Thyroid gland (tissue), 4 donors: Measurements from ENCODE around the gene CHSY1.

Source experiments
- CTCF ChIP-seq, 6 experiments: fragments of 200-600 bp in 3 of 6; fragments of 450-650 bp in 3 of 6; sonication (generic) in 3 of 6; IDR thresholded peaks; one replicate each; pipeline ENCODE4 v1.5.1; 2016 to 2019; ENCODE audit warnings: antibody characterized with exemption in 6 of 6, mild to moderate bottlenecking in 2 of 6, inconsistent platforms in 1 of 6, moderate library complexity in 1 of 6
- POLR2A ChIP-seq, 2 donors: fragments of 450-650 bp; IDR thresholded peaks; one replicate each; pipeline ENCODE4 v1.6.1; 2017; ENCODE audit warnings: antibody characterized with exemption in 2 of 2, mild to moderate bottlenecking in 2 of 2, moderate library complexity in 1 of 2

DNA sequence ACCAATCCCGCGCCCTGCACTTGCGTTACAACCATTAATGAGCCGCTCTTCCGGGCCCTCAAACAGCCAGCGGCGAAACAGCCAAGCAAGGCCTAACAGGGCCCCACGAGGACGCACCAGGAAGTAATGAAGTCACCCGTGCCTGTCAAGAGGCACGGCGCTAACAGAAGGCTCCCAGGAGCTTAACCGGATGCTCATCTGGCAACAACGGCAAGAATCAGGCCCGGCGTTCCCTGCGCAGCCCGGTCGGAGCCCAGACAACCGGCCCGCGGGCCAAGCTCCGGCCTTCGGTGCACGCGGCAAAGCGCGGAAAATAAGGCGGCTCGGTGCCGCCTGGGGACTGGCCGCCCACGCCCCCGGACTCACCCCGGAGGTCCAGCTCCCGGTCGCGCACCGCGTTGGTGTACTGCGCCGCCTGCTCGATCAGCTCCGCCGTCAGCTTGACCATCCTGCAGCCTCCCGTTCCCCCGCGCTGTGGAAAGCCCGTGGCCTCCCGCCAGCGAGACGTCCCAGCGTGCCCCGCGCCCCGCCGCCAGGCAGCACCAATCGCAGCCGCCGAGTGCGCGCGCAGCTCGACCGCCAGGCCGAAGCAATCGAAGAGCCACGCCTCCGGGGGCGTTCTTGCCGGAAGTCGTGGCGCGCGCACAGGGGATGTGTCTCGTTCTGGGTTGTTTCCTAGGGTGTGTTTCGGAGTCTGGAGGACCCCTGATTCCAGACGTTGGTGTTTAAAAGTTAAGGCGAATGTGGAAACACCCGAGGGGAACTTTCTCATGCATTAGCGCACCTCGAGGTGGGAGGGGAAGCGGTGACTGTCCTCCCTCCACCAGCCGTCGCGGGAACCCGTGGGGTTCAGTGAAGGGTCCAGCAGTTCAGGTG lies 43.1 kb upstream of the CHSY1 start, which contains the start of gene SNRPA1:
- TF ChIP-seq CTCF (IDR thresholded peaks at IDR 0.05) (peak in 1 of 6 experiments; percentile 29), POLR2A (IDR thresholded peaks at IDR 0.05) (peak; percentile 30 to 81)
